Ureter (tissue), 1 donor: Measurements from ENCODE around the gene CD4. TPM values are rescaled to one million over a fixed set of nuclear protein-coding genes. Genes with fewer than 3 reads are reported as not detected.
"Not testable (repeated sequence)": the region's sequence is repeated elsewhere in the genome, so short reads cannot be mapped to it uniquely, and the experiment has no call there.

ENCODE experiments used
- DNase-seq: peaks from one replicate; pipeline ENCODE4 v3.0.0-alpha.2; 2020; ENCODE audit warnings: low spot score
- total RNA-seq: library from RNA; stranded (reverse); gene quantifications from one replicate; pipeline ENCODE4 v1.2.4, GENCODE V29; 2023
- donor health status: DM: yes; HTN: yes; CAD: no.

Gene CD4
- total RNA-seq, 1 donor from 2014 or later: 18.0 TPM

GRCh38 chr12:6845395-6845794 lies 56.1 kb downstream of the CD4 start:
- no peak for DNase-seq

DNA sequence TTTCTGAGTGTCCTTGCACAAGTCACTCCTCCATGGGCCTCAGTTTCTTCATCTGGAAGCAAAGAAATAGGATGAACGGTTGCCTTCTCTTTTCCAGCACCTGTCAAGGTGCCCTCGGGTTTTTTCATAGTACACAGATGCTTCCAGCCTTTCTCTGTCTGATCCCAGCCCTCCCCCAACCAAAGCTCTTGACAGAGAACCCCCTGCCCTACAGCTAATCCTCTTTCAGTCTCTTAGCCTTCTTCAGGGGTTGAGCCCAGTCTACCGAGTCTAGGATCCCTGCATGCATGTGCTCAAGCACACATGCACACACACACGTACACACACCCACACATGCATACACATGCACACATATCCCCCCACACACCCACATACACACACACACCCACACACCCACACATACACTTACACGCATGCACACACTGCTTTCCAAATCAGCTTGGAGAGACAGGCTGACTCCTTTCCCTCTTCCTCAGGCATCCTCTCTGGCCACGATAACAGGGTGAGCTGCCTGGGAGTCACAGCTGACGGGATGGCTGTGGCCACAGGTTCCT lies 57.1 kb downstream of the CD4 start:
- no peak for DNase-seq

- no peak for DNase-seq
These were observed 58.3 kb downstream of the CD4 start for GRCh38 chr12:6847676-6848075.

DNA sequence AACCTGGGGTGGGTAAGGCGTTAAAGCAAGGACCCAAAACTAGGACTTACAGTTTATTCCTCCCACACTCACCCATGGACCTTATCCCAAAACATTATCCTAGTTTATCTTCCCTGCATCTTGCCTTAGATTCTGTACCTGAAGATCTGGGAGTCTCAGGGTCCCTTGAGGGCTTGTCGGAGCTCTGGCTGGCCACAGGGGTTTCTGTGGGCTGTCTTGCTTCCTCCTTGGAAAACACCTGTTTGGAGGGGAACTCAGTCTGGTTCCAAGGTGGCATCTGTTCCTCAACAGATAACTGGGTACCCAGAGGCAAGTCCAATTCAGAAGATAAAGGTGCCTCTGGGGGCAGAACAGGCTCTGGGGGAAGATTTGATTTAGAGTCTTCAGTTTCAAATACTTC lies 60.1 kb downstream of the CD4 start:
- DNase-seq: no peak

- DNase-seq: no peak
These were observed 60.7 kb downstream of the CD4 start for GRCh38 chr12:6849976-6850560.

GRCh38 chr12:6850796-6851152 lies 61.4 kb downstream of the CD4 start:
- DNase-seq: no peak

DNA sequence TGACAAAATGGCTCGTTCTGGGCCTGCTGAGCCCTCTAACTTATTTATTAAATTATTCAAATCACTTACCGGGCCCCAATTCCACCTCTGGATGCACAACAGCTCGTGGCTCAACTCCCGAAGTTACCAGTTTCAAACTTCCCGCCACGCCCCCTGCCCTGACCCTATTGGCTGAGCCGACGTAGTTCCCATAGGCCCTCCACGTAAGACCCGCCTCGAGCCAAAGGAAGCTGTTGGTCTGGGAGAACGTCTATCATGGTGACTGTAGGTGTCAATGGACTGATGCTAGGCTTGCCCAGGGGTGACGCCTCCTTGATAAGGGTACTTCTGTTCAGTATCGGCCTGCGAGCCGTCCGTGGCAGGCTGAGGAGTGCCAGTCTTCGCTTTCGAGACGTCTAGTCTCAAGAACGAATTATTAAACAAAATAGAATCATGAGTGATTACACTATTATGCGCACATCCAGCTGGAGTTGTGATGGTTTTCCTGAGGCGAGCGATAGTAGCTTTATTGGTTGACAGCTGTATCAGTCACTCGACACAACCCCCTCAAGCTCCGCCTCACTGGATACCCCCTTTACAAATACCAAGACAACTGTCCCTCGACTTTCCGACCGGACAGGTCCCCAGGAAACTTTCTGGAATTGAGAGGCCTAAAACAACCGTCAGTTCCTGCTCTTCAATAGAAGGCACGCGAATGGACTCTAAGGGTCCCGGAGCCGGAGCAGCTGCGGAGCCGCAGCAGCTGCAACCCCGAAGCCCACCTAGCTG lies 62.0 kb downstream of the CD4 start, which contains the start of gene CDCA3:
CDCA3 (minus strand) TSS at position 134 of the 768 bp plus-strand sequence. CDS start 334 bp downstream, outside the sequence.
- peak; percentile 97 for DNase-seq

DNA sequence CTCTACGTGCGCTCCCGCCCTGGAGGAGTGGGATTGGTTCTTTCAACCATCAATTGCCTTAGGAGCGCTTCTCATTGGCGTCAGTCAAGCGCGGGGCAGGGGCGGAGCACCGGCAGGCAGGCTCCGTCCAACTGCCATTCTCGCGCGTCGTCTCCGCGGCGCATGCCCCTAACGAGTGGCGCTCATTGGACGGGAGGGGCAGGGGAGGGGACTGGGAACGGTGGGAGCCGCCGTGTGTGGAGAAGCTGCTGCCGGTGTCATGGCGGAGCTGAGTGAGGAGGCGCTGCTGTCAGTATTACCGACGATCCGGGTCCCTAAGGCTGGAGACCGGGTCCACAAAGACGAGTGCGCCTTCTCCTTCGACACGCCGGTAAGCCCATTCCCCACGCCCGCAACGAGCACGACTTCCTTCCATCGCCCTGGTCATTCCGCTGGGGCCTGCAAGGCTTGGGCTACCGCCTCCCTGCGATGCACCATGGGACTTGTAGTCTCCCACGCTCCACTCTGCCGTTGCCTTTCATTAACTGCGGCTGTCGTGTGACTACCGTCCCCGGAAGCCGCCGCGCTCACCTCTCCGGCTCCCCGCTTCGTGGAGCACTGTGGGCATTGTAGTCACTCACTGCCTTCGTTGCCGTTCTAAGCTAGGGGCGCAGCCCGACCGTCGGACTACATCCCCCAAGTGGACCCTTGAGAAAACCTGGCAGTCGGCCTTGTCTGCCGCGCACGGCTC lies 62.8 kb downstream of the CD4 start, which contains the start of gene USP5:
USP5 (plus strand) TSS at position 230 of the 730 bp plus-strand sequence; CDS start at position 260, 30 bp downstream.
- peak; percentile 99 for DNase-seq

- peak; percentile 66 for DNase-seq
These were observed 63.5 kb downstream of the CD4 start for GRCh38 chr12:6852651-6853354.

GRCh38 chr12:6853626-6854025 lies 64.3 kb downstream of the CD4 start:
- no peak for DNase-seq

GRCh38 chr12:6854036-6854435 lies 64.7 kb downstream of the CD4 start:
- no peak for DNase-seq

DNA sequence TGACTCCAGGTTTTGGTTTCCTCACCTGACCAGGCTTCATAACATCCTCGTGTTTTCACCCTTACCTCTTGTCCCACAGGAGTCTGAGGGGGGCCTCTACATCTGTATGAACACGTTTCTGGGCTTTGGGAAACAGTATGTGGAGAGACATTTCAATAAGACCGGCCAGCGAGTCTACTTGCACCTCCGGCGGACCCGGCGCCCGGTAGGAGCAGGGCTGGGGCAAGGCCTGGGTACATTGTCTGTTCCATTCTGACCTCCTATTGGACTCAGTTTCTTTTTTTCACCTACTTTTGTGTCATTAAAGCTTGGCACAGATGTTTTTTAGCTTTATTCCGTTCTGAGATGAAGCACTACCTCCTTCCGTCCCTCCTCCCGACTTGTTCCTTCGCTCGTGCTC lies 66.0 kb downstream of the CD4 start:
- no peak for DNase-seq

DNA sequence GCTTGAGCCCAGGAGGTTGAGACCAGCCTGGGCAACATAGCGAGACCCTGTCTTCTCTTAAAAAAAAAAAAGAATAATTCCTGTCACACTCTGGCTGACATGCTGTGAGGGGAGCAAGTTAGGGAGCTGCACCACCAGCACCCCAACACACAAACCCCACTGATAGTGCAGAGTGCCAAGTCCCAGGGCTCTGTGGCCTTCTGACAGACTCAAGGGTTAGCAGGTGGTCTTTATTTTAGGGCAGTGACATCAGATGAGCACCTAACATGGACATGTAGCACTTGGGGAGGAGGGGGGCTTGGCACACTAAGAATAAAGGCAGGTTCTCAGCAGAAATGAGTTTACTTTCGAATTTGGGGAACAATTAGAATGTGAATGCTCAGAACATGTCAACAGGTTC lies 69.5 kb downstream of the CD4 start:
- DNase-seq: no peak

GRCh38 chr12:6860116-6860515 lies 70.8 kb downstream of the CD4 start:
- DNase-seq: no peak

- DNase-seq: no peak
These were observed 71.6 kb downstream of the CD4 start for GRCh38 chr12:6860942-6861341.

DNA sequence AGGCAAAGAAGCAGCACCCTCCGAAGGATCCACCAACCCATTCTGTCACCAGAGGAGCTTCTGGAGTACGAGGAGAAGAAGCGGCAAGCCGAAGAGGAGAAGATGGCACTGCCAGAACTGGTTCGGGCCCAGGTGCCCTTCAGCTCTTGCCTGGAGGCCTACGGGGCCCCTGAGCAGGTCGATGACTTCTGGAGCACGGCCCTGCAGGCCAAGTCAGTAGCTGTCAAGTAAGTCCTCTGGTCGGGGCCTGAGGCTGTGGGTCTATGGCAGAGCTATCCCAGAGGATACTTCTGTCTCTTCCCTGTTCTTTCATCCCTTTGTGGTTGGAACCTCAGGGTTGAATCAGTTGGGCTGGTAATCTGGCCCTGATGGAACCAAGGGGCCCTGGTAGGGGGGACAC lies 72.1 kb downstream of the CD4 start:
- DNase-seq: no peak

DNA sequence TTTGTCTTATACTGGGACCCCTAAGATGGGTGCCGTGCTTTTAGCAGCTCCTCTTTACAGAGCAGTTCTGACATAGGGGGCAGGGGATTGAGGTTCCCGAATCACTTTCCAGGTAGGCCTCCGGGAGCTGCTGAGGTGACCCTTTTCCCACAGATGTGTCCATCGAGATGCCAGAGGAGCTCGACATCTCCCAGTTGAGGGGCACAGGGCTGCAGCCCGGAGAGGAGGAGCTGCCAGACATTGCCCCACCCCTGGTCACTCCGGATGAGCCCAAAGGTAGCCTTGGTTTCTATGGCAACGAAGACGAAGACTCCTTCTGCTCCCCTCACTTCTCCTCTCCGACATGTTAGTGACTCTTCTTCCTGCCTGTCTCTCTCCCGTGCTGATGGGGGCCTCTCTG lies 73.7 kb downstream of the CD4 start:
- DNase-seq: no peak

GRCh38 chr12:6863586-6864321 lies 74.4 kb downstream of the CD4 start:
- DNase-seq: no peak

- DNase-seq: not testable (repeated sequence)
These were observed 76.0 kb downstream of the CD4 start for GRCh38 chr12:6865307-6865706.

DNA sequence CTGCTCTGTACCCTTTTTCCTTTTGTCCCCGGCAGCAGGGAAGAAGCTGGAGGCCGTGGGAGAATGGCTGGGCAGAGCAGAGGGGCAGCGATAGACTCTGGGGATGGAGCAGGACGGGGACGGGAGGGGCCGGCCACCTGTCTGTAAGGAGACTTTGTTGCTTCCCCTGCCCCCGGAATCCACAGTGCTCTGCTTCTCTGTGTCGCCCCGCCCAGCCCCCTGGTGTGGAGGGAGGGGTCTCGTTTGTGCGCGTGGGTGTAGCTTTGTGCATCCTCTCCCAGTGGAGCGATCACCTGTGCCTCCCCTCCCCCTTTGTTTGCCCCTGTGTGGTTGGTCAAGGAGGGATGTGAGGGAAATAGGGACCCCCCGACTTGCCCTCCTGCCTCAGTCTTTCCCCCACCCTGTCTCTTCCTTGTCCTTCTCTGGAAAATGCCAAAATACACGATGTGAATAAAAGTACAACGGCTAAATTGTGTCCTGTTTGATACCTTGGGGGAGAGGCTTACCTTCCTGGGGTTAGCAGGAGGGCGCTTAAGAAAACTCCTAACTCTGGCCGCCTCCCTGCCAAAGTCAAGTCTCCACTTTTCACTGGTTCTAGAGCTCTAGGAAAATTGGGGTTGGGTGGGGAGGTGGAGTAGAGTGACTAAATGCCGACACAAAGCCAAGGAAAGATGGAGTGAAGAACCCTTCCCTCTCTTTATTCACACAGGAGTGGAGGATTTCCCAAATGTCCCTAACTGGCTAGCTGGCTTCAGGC lies 77.0 kb downstream of the CD4 start:
- DNase-seq: no peak
